Activated effector memory CD4-positive, alpha-beta T cell treated with anti-CD3 and anti-CD28 coated beads, Interleukin-2, amount 50 U/mL, for 16 hours (primary cell): ENCODE results near the gene ZNF248.
A peak's percentile ranks its signal among the peaks of the same experiment; 100 is the strongest.
"Not testable (repeated sequence)": the region's sequence is repeated elsewhere in the genome, so short reads cannot be mapped to it uniquely, and the experiment has no call there.

Experiments
- DNase-seq: peaks from one replicate; pipeline ENCODE4 v3.0.0-alpha.2; 2020

The ZNF248 gene

DNA sequence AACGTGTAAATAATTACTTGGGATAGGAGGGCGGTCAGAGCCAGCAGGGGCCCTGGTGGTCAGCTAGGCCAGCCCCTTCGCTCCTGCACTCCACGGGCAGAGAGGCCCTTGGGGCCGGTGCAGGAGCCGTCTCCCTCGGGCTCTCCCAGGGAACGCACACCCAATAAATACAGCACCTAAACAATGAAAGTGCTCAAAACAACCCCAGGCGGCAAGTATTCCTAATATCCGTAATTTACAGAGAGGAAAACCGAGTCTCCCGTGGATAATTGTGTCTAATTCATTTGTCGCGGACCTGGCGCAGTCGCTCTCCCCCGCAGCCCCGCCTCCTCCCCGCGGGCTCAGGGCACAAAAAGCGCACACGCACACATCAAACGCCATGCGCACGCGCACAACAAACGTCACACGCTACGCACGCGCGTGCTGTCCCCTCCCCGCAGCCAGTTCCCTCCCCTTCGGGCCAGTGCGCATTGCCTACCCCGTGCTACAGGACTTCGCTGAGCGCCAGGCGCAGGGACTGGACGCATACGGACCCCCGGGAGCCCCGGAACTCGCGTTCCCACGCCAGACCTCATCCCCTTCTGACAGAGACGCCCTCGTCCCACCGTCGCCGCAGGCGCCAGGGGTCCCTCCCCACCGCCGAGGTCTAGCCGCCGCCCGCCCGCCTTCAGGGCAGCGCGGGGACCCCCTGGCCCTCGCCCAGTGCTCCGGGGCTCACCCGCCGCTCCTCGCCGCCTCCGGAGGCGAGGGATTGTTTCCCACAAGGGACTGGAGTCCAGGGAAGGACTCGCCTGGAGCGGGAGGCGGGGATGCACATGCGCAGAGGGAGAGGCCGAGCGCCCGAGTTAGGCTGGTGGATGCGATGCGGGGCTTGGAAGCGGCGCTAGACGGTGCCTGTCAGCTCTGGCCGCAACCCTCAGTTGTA lies at the start of gene ZNF248:
Gene ZNF248, minus strand, starts transcription at position 324 of the 925 bp plus-strand sequence. CDS start 1,300 bp downstream, outside the sequence.
- peak; percentile 98 for DNase-seq

DNA sequence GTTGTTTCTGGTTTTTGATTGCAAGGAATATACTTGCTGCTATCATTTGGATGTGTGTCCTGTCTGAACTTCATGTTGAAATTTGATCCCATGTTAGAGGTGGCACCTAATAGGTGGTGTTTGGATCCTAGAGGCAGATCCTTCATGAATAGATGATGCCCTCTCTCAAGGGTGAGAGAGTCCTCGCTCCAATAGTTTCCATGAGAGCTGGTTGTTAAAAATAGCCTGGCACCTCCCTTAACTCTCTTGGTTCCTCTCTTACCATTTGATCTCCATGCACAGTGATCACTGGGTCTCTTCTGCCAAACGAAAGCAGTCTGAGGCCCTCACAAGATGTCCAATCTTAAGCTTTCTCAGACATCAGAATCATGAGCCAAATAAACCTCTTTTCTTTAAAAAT lies 49.0 kb upstream of the ZNF248 start:
- DNase-seq = no peak

DNA sequence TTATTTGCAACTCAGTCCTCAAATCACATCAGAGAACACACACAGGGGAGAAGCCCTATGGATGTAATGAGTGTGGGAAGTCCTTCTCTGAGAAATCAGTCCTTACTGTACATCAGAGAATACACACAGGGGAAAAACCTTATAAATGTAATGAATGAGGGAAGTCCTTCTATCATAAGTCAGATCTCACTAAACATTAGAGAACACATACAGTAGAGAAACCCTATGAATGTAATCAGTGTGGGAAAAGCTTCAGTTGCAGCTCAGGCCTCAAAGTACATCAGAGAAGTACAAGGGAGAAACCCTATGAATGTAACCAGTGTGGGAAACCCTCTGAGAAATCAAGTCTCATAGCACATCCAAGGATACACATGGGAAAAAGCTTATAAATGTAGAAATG lies 39.0 kb upstream of the ZNF248 start:
- DNase-seq = no peak

- no peak for DNase-seq
Measured at GRCh38 chr10:37895674-37896073, 38.3 kb upstream of the ZNF248 start.

DNA sequence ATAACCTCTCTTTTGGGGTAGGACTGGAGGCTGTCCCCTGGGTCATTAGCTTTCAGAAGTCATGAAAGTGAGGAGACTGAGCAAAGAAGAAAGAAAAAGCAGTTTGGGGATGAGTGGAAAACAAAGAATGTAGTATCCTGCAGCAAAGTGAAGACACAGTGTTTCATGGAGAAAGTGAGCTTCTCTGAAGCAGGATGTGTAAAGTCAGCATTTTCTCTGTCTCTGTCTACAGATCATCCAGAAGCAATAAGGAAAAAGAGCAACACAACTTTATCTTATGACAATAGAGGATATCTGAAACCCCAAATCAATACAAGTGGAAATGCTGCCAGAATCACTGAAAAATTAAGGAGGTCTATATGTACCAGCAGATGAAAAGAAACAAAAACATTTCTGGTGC lies 28.4 kb upstream of the ZNF248 start:
- no peak for DNase-seq

DNA sequence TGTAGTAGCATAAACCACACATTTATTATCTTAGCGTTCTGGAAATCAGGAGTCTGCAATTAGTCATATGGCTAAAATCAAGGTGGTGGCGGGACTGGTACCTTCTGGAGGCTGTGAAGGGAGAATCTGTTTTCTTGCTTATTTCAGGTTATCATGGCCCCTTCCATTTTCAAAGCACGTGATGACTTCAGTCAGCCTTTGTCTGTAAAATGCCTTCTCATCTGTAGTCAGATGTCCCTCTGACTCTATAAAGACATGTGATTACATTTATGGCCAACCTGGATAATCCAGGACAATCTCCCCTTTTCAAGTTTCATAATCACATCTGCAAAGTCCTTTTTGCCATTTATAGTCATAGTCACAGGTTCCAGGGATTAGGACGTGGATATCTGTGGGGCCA lies 15.5 kb upstream of the ZNF248 start:
- DNase-seq = no peak

DNA sequence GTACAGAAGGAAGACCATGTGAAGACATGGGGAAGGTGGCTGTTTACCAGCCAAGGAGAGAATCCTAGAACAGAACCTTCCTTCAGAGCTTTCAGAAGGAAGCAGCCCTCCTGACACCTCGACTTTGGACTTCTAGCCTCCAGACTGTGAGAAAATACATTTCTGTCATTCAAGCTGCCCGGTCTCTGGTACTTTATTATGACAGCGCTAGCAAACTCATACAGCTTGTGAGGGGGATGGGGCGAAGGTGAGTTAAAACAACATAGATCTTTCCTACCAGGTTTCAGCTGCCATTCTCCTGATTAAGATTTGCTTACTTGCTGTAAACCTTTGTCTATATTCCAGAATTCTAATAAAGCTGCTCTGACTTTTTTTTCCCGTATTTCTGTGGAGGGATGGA lies 14.9 kb upstream of the ZNF248 start:
- no peak for DNase-seq

DNA sequence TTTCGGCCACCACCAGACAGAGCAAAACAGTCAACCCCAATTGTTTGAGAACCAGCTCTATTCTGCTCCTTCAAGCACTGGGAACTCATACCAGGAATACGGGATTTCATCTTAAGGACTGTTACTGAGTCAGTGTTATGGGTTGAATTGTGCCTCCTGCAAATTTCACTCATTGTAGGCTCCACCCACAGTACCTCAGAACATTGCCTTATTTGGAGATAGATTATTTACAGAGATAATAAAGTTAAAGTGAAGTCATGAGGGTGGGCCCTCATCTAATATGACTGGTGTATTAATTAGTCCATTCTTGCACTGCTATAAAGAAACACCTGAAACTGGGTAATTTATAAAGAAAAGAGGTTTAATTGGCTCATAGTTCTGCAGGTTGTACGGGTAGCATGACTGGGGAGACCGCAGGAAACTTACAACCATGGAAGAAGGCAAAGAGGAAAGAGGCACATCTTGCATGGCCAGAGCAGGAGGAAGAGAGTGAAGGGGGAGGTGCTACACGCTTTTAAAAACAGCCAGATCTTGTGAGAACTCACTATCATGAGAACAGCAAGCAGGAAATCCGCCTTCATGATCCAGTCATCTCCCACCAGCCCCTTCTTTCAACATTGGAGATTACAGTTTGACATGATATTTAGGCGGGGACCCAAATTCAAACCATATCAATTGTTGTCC lies 14.3 kb upstream of the ZNF248 start:
- no peak for DNase-seq

GRCh38 chr10:37871143-37871542 lies 13.7 kb upstream of the ZNF248 start:
- no peak for DNase-seq

GRCh38 chr10:37868796-37869195 lies 11.4 kb upstream of the ZNF248 start:
- DNase-seq = no peak

DNA sequence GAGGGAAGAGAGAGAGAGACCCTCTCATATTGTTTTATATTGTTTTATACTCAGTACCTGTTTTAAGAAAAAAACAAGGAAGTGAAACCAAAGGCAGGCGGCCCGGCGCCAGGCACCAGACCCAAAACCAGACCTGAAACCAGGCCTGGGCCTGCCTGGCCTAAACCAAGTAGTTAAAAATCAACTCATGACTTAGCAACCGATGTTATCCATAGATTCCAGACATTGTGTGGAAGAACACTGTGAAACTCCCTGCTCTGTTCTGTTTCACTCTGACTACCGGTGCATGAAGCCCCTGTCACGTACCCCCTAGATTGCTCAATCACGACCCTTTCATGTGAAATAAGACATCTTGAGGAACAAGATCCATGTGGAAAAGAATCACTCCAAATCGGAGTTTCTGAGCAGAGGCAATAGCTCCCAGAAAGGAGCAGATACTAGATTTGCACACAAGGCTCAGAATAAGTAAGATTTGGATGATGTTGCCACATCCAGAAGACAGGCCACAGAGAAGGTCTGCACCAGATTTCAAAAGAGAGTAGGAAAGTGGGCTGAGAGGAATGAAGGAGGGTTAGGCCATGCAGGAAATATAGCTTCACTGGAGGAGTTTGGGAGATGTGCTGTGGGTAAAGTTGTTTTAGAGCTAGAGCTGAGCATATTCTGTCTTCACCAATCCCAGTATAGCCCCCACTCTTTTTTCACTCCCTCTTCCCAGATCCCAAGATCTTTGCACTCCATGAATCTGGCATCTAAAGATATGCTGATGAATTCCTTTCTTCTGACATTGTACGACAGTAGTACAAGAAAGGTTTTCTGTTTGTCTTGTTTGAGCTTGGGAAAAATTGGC lies 8.8 kb upstream of the ZNF248 start:
- no peak for DNase-seq

- DNase-seq = no peak
Measured at GRCh38 chr10:37865264-37865663, 7.9 kb upstream of the ZNF248 start.

- no peak for DNase-seq
Measured at GRCh38 chr10:37860494-37861190, 3.2 kb upstream of the ZNF248 start.

- DNase-seq = not testable (repeated sequence)
Measured at GRCh38 chr10:37859270-37859669, 1.9 kb upstream of the ZNF248 start.

DNA sequence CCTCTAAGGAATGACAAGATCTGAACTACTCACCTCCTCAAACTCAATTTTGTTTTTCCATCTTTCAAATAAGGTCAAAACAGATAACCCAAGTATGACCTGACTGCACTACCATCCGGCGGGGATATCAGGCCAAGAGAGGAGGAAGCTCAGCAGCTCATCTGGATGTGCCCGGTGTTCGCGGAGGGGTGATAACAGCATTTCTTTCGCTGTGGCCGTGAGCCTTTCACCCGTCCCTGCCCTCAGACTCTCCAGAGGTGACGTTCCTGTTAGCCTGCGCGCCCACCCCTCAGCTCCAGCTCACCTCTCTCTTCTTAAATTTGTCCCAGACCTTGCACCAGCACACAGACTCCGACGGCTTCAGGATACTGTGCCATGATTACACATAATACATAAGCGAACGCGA lies 526 bp downstream of the ZNF248 start:
- DNase-seq = peak; percentile 70

- no peak for DNase-seq
Measured at GRCh38 chr10:37855636-37856035, 1.8 kb downstream of the ZNF248 start.

DNA sequence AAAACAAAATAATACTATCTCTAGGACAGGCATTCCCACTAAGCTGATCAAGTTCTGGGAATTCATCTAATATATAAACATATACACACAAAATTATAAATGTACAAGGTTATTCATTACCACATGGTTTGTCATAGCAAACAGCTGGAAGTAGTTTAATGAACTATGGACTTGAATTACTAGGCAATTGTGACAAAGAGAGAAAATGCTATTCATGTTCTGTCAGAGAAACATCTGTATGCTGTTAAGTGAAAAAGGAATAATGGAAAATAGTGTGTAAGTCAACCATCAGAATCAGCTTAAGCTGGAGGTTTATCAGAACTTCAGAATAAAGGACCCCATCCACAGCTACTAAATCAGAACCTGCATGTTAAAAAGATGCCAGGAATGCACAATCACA lies 2.8 kb downstream of the ZNF248 start:
- no peak for DNase-seq

DNA sequence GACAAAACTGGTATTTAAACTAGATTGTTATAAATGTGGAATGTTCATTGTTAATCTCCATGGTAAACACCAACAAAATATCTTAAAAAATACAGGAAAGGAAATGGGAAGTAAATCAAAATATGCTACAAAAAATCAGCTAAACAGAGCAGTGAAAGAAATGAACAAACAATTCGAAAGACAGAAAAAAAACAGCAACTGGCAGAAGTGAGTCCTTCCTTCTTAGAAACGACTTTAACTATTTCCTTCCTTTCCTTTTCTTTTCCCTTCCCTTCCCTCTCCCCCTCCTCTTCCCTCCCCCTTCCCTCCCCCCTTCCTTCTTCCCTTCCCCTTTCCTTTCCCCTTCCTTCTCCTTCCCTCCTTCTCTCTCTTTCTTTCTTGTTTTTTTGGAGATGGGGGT lies 12.8 kb downstream of the ZNF248 start:
- no peak for DNase-seq

GRCh38 chr10:37839243-37839642 lies 18.2 kb downstream of the ZNF248 start:
- DNase-seq = no peak

DNA sequence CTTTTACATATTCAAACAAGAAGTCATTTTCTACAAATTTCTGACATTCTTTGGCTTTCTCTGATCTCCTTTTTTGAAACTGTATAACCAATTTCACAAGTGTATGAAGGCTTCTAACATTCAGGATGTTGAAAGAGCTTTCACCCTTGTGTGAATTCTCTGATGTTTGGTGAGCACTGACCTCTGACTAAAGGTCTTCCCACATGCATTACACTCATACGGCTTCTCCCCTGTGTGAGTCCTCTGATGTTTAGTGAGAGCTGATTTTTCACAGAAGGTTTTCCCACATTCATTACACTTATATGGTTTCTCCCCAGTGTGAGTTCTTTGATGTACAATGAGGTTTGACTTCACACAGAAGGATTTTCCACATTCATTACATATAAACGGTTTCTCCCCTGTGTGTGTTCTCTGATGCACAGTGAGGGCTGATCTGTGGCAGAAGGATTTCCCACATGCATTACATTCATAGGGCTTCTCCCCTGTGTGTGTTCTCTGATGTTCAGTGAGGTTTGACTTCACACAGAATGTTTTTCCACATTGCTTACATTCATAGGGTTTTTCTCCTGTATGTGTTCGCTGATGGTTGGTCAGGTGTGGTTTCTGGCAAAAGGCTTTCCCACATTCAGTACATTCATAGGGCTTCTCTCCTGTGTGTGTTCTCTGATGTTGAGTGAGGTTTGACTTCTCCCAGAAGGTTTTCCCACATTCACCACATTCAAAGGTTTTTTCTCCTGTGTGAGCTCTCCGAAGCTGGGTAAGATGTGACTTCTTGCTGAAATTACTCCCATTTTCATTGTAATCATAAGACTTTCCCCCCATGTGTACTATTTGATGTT lies 25.7 kb downstream of the ZNF248 start:
- DNase-seq = no peak

DNA sequence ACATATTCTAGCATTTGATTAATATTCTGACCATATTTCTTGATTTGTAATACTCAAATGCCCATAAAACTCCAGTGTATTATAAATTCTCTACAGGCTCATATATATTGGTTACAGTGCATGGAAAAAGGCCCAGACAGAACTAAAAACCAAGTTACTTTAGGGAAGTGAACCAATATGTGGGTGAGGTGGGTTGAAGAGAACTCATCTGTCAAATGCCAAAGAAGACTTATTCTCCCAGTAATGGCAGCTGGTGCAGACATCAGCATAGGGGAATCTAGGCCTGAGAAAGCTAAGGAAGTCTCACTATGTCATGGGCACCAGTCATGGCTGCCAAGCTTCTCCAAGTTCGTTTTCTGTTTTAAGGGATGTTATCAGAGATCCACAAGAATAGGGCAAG lies 30.6 kb downstream of the ZNF248 start:
- DNase-seq = no peak

- no peak for DNase-seq
Measured at GRCh38 chr10:37821237-37821636, 36.2 kb downstream of the ZNF248 start.
